ENCODE data around the gene UROC1. TPM values are rescaled to one million over a fixed set of nuclear protein-coding genes. Genes with fewer than 3 reads are reported as not detected.

Gene UROC1
- total and polyA plus RNA-seq, 2 of the 4 experiments (the other 2 are of a cell fraction), result not detected

GRCh38 chr3:126542340-126543241 lies 25.0 kb upstream of the UROC1 start:
- Histone ChIP-seq H3K27me3 (ENCODE audit: control insufficient read depth, insufficient read depth, low read length) (peaks cover 40% of the 10 kb centered on the region), H3K9me1 (ENCODE audit: insufficient read depth, low read length) (peaks cover 12% of the 10 kb centered on the region), H4K5ac (ENCODE audit: low read depth, low read length) (no peak overlapping the region), H2BK20ac (ENCODE audit: low read depth, low read length) (no peak overlapping the region), H4K20me1 (ENCODE audit: insufficient read depth, low read length) (no peaks in the 10 kb centered on the region), H3K14ac (replicated peaks; ENCODE audit: low read depth, low read length) (no peak overlapping the region), H2AFZ (replicated peaks; ENCODE audit: low read length, poor library complexity) (no peak overlapping the region), H2BK15ac (ENCODE audit: low read depth, low read length) (no peak overlapping the region), H2AK9ac (replicated peaks; ENCODE audit: low read depth, low read length, poor library complexity) (no peak overlapping the region), H2AK5ac (ENCODE audit: low read depth, low read length) (no peak overlapping the region), H3K4me2 (ENCODE audit: low read depth, low read length) (no peak overlapping the region), H3K4me3 (ENCODE audit: insufficient read depth, low read depth, low read length) (no peak overlapping the region), H3K9me3 (ENCODE audit: control insufficient read depth, insufficient read depth, low read length) (no peaks in the 10 kb centered on the region; the same call in 1 of the 2 replicates), H3K23ac (ENCODE audit: low read depth, low read length) (no peak overlapping the region), H4K91ac (ENCODE audit: insufficient read depth, low read depth, low read length) (no peak overlapping the region), H3K4ac (ENCODE audit: low read depth, low read length) (no peak overlapping the region), H3K27ac (ENCODE audit: insufficient read depth, low read length) (no peak overlapping the region), H3K4me1 (ENCODE audit: control insufficient read depth, insufficient read depth, low read length) (peaks cover 6% of the 10 kb centered on the region), H3K18ac (ENCODE audit: low read depth, low read length) (no peak overlapping the region), H3K79me1 (ENCODE audit: low read depth in 1 of 2, low read length in 2 of 2) (no peaks in the 10 kb centered on the region), H3K56ac (ENCODE audit: extremely low read depth, insufficient read depth, low read length) (no peak overlapping the region), H3K36me3 (ENCODE audit: control insufficient read depth, insufficient read depth, low read length) (no peaks in the 10 kb centered on the region), H3K9ac (ENCODE audit: low read depth, low read length) (no peak overlapping the region), H4K8ac (ENCODE audit: low read depth in 2 of 2, low read length in 2 of 2) (no peak overlapping the region), H2BK120ac (ENCODE audit: low read depth, low read length) (no peak overlapping the region), H2BK5ac (ENCODE audit: low read depth, low read length, poor library complexity, severe bottlenecking) (no peak overlapping the region)
- TF ChIP-seq ELK1 (IDR thresholded peaks at IDR 0.05; ENCODE audit: borderline replicate concordance, low read depth, low read length), result no peak
- TF ChIP-seq CHD1 (IDR thresholded peaks at IDR 0.05; ENCODE audit: low read depth, low read length), result no peak
- TF ChIP-seq NFE2L2 (IDR thresholded peaks at IDR 0.05; ENCODE audit: low read depth, low read length), result no peak
- TF ChIP-seq RFX5 (IDR thresholded peaks at IDR 0.05; ENCODE audit: low read depth, low read length), result no peak
- TF ChIP-seq POLR2A (IDR thresholded peaks at IDR 0.05; ENCODE audit: low read depth, low read length), result no peak
- no peak for TF ChIP-seq MAZ (IDR thresholded peaks at IDR 0.05; ENCODE audit: borderline replicate concordance, low read depth, low read length)
- no peak for TF ChIP-seq BHLHE40 (IDR thresholded peaks at IDR 0.05; ENCODE audit: low read depth, low read length)
- TF ChIP-seq MAFK (IDR thresholded peaks at IDR 0.05; ENCODE audit: low read depth, low read length), result no peak
- no peak for TF ChIP-seq SMC3 (IDR thresholded peaks at IDR 0.05; ENCODE audit: low read depth, low read length)
- no peak for ATAC-seq (ENCODE audit: low read depth)
- ChIA-PET POLR2A (ENCODE audit: unreplicated experiment) (interaction anchor here (0.5 kb wide), 1 partner anchor 593 kb away, joined by 5 read pairs; no protein-coding TSS in a partner anchor), CTCF (no interaction called here)
- in situ Hi-C loops (cut with MboI; ENCODE audit: low sequenced_read_pairs), result no loop called here
- 82% methylated on average over 19 of the region's 57 CpGs; no CpG with 5 or more reads in 1 of the 2 experiments for WGBS, 2 experiments (ENCODE audit: extremely low coverage in 2 of 2, insufficient read length in 1 of 2)
- intact Hi-C loops (cut with micrococcal nuclease), result no loop called here
- dilution Hi-C loops (cut with HindIII; ENCODE audit: low sequenced_read_pairs, unreplicated experiment), result no loop called here
- no peak for DNase-seq
- BruUV-seq (replicated peaks), result no TSS peak
